Mucosa of descending colon (tissue), 3 donors: ENCODE results near the gene SERINC5. TPM values are rescaled to one million over a fixed set of nuclear protein-coding genes. Genes with fewer than 3 reads are reported as not detected.
A peak's percentile ranks its signal among the peaks of the same experiment; 100 is the strongest.

ENCODE experiments used
- ATAC-seq: fragments of 200-7000 bp; cut with Tn5 transposase; one replicate; pipeline ENCODE4 v1.9.1; 2020; ENCODE audit warnings: mild to moderate bottlenecking, moderate library complexity
- DNase-seq, 3 donors: peaks; one replicate each; pipeline ENCODE4 v3.0.0-alpha.2; 2020
- H3K36me3 ChIP-seq: fragments of 200-600 bp; one replicate; pipeline ENCODE4 v1.8.0; 2021; ENCODE audit warnings: low read depth, mild to moderate bottlenecking
- H3K4me1 ChIP-seq: fragments of 200-600 bp; one replicate; pipeline ENCODE4 v1.8.0; 2021; ENCODE audit warnings: low read depth, mild to moderate bottlenecking
- H3K4me3 ChIP-seq: fragments of 200-600 bp; one replicate; pipeline ENCODE4 v1.8.0; 2021; ENCODE audit warnings: mild to moderate bottlenecking
- H3K9me3 ChIP-seq: fragments of 200-600 bp; one replicate; pipeline ENCODE4 v1.8.0; 2021; ENCODE audit warnings: mild to moderate bottlenecking
- CTCF ChIP-seq: fragments of 200-600 bp; IDR thresholded peaks from one replicate; pipeline ENCODE4 v1.8.0; 2022; ENCODE audit warnings: antibody characterized with exemption, mild to moderate bottlenecking
- intact Hi-C, 2 donors: fragments of 100-400 bp; cut with DNase I in 1 of 2; cut with micrococcal nuclease in 1 of 2; formaldehyde crosslinking; loops; one replicate each; pipeline versions ENCODE4 v1.11.0 to v1.11.1; 2022; cut with DNase I, micrococcal nuclease
- total RNA-seq, 3 donors: library from RNA; stranded (reverse); fragmentation: NEBNext Ultra II Directional in 2 of 3; extraction: Animal tissue kit (Norgen Biotek cat#: 25700) in 2 of 3; gene quantifications; one replicate each; pipeline versions ENCODE4 v1.2.1 to v1.2.4, GENCODE V29; 2021 to 2023
- donor health status: DM: no; HTN: no; CAD: no; lungs with moderate emphysema.
- donor health status: DM: no; HTN: no; CAD: no.
- donor health status: DM: no; HTN: yes; CAD: no.

The SERINC5 gene
- total RNA-seq, 3 donors from 2014 or later: 66.6 to 153 (median 126) TPM

- ATAC-seq (peak; percentile 70), DNase-seq (peak in 2 of 3 donors; percentile 43 to 56)
- H3K4me3 ChIP-seq: no peak overlapping the region
- TF ChIP-seq CTCF: peak; percentile 32
- intact Hi-C loops: no loop called here
- H3K4me1 ChIP-seq: no peaks in the 10 kb centered on the region
- no peaks in the 10 kb centered on the region for H3K36me3 ChIP-seq
- H3K9me3 ChIP-seq: no peaks in the 10 kb centered on the region
Observed at GRCh38 chr5:80082731-80083100, 173.1 kb downstream of the SERINC5 start.

DNA sequence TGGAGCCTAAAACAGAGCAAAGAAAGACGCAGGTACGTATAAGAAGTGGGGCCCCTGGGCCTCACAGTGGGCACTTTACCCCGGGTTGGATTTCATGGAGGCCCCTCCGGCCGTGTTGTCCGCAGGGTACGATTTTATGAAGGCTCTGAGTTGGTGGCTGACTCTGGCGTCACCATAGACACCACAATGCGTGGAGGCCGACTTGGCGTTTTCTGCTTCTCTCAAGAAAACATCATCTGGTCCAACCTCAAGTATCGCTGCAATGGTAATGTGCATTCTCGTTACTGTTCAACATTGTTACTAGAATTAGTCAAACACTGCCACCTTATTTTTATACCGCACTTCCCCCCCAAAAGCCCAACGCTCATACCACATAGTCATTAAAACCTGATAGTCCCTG, 173.6 kb downstream of the SERINC5 start:
- Histone ChIP-seq H3K4me3 (no peak overlapping the region), H3K4me1 (no peaks in the 10 kb centered on the region), H3K36me3 (no peaks in the 10 kb centered on the region), H3K9me3 (no peaks in the 10 kb centered on the region)
- DNase-seq (no peak), ATAC-seq (no peak)
- no peak for TF ChIP-seq CTCF
- intact Hi-C loops: no loop called here

DNA sequence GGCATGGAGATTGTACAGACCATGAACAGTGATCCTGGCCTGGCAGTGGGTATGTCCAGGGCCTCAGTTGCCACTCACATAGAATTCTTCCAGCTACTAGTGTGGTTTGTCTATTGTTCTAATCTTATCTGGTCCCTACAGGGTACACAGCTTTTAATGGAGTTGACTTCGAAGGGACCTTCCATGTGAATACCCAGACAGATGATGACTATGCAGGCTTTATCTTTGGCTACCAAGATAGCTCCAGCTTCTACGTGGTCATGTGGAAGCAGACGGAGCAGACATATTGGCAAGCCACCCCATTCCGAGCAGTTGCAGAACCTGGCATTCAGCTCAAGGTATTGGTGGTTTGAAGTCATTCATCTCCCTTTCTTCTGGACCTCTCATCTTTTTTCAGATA, 176.9 kb downstream of the SERINC5 start:
- Histone ChIP-seq H3K4me3 (no peak overlapping the region), H3K9me3 (no peaks in the 10 kb centered on the region), H3K4me1 (no peaks in the 10 kb centered on the region), H3K36me3 (no peaks in the 10 kb centered on the region)
- ATAC-seq (no peak), DNase-seq (no peak)
- intact Hi-C loops: no loop called here
- TF ChIP-seq CTCF: no peak

DNA sequence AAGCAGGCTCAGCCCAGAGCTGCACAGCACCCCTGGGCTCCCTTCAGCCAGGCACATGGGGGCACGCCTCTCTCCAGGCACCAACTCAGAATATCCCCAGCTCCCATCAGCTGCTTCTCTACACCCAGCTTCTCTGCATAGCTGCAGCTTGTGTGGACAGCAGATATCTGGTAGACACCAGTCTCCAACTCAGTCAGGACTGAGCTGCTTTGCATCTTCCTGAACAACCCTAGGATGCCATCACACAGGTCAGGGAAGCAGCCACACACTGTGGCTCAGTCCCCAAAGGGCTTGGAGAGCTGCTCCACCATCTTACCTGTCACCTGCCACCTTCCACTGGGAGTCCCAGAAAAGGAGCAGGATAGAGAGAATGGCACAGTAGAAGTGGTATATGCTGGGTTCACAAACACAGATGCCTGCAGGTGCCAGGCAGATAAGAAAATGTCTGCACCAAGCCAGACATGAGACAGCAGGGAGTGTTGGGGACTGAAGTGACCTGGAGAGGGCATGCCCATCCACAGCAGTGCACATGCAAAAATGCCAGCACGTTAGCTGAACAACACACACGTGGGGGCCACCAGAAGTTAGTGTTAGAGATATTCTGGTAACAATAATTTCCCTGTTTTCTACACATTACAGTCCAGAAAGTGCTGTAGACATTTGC, 178.7 kb downstream of the SERINC5 start:
- Histone ChIP-seq H3K4me1 (no peaks in the 10 kb centered on the region), H3K4me3 (no peak overlapping the region), H3K9me3 (no peaks in the 10 kb centered on the region), H3K36me3 (no peaks in the 10 kb centered on the region)
- DNase-seq (no peak), ATAC-seq (no peak)
- intact Hi-C loops: no loop called here
- no peak for TF ChIP-seq CTCF

DNA sequence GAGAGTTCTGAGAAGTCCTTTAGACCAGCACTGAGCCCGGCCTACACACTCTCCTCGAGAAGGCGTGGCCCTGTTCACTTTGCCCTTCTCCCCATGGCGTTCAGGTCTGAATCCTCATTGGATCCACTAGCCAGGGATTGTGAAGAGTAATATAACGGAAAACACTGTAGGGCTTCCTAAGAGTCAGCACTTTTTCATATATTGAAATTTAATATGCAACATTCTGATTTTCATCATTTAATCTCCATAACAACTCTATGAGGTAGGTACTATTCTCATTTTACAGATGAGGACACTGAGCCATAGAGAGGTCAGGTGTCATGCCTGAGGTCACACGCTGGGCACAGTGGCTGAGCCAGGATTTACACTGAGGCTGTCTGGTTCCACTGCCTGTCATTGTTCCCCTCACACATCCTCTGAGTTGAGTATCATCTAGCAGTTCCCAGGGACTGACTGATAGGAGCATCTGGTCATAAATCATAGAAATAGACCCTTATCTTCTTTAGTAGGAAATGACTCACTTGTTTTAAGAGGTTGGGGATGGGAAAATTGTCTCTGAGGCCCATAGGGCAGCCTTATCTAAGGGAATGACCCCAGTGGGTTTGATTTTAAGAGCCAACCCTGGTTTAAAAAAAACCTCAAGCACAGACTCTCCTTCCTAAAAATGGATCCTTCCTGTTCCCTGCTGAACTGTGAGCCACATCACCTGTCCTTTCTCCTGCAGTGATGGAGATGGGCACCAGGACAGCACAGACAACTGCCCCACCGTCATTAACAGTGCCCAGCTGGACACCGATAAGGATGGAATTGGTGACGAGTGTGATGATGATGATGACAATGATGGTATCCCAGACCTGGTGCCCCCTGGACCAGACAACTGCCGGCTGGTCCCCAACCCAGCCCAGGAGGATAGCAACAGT, 179.5 kb downstream of the SERINC5 start:
- Histone ChIP-seq H3K36me3 (no peaks in the 10 kb centered on the region), H3K9me3 (no peaks in the 10 kb centered on the region), H3K4me1 (no peaks in the 10 kb centered on the region), H3K4me3 (no peak overlapping the region)
- intact Hi-C loops: no loop called here
- TF ChIP-seq CTCF: no peak
- ATAC-seq (no peak), DNase-seq (no peak)
